Measurements from ENCODE around the gene ZSCAN5B. TPM values are rescaled to one million over a fixed set of nuclear protein-coding genes. Genes with fewer than 3 reads are reported as not detected.

The ZSCAN5B gene
- total and polyA plus RNA-seq, 2 of the 8 experiments (the other 6 are each of a cell fraction or from before 2014, with no cell fraction given), result not detected

Other genes with a start within 250 kb of the ZSCAN5B start
- not detected in 2 replicates for gene NLRP8, start 250.0 kb downstream of the ZSCAN5B start, total RNA-seq (2021; fragmentation: NEBNext Ultra II Directional; extraction: Animal tissue kit (Norgen Biotek cat#: 25700))
- not detected in 2 replicates for gene NLRP8, start 250.0 kb downstream of the ZSCAN5B start, polyA plus RNA-seq (2011; rRNA removed)
- not detected in 2 replicates for gene NLRP5, start 211.0 kb downstream of the ZSCAN5B start, total RNA-seq (2021; fragmentation: NEBNext Ultra II Directional; extraction: Animal tissue kit (Norgen Biotek cat#: 25700))
- gene NLRP5, start 211.0 kb downstream of the ZSCAN5B start, polyA plus RNA-seq (2011; rRNA removed), result not detected in 2 replicates
- 56.0 and 57.3 TPM in 2 replicates for gene ZNF787, start 76.5 kb downstream of the ZSCAN5B start, total RNA-seq (2021; fragmentation: NEBNext Ultra II Directional; extraction: Animal tissue kit (Norgen Biotek cat#: 25700))
- 19.7 and 37.8 TPM in 2 replicates for gene ZNF787, start 76.5 kb downstream of the ZSCAN5B start, polyA plus RNA-seq (2011; rRNA removed)
- gene ZNF444, start 56.5 kb downstream of the ZSCAN5B start, total RNA-seq (2021; fragmentation: NEBNext Ultra II Directional; extraction: Animal tissue kit (Norgen Biotek cat#: 25700)), result 46.9 and 49.5 TPM in 2 replicates
- gene ZNF444, start 56.5 kb downstream of the ZSCAN5B start, polyA plus RNA-seq (2011; rRNA removed), result 54.5 and 87.3 TPM in 2 replicates
- not detected in 2 replicates for gene GALP, start 21.8 kb downstream of the ZSCAN5B start, total RNA-seq (2021; fragmentation: NEBNext Ultra II Directional; extraction: Animal tissue kit (Norgen Biotek cat#: 25700))
- 0.14 and 0.19 TPM in 2 replicates for gene GALP, start 21.8 kb downstream of the ZSCAN5B start, polyA plus RNA-seq (2011; rRNA removed)
- gene ZSCAN5C, start 4.5 kb upstream of the ZSCAN5B start, total RNA-seq (2021; fragmentation: NEBNext Ultra II Directional; extraction: Animal tissue kit (Norgen Biotek cat#: 25700)), result not detected in 2 replicates
- gene ZSCAN5C, start 4.5 kb upstream of the ZSCAN5B start, polyA plus RNA-seq (2011; rRNA removed), result not detected in 2 replicates
- gene EDDM13, start 75.0 kb upstream of the ZSCAN5B start, total RNA-seq (2021; fragmentation: NEBNext Ultra II Directional; extraction: Animal tissue kit (Norgen Biotek cat#: 25700)), result not detected in 2 replicates
- gene EDDM13, start 75.0 kb upstream of the ZSCAN5B start, polyA plus RNA-seq (2011; rRNA removed), result not detected in 2 replicates
- 11.0 and 15.0 TPM in 2 replicates for gene ZSCAN5A, start 117.1 kb upstream of the ZSCAN5B start, total RNA-seq (2021; fragmentation: NEBNext Ultra II Directional; extraction: Animal tissue kit (Norgen Biotek cat#: 25700))
- 8.6 and 12.4 TPM in 2 replicates for gene ZSCAN5A, start 117.1 kb upstream of the ZSCAN5B start, polyA plus RNA-seq (2011; rRNA removed)
- 3.8 and 5.8 TPM in 2 replicates for gene ZNF582, start 195.8 kb upstream of the ZSCAN5B start, total RNA-seq (2021; fragmentation: NEBNext Ultra II Directional; extraction: Animal tissue kit (Norgen Biotek cat#: 25700))
- 2.4 and 3.8 TPM in 2 replicates for gene ZNF582, start 195.8 kb upstream of the ZSCAN5B start, polyA plus RNA-seq (2011; rRNA removed)
- 2.6 and 2.8 TPM in 2 replicates for gene ZNF583, start 206.5 kb upstream of the ZSCAN5B start, total RNA-seq (2021; fragmentation: NEBNext Ultra II Directional; extraction: Animal tissue kit (Norgen Biotek cat#: 25700))
- gene ZNF583, start 206.5 kb upstream of the ZSCAN5B start, polyA plus RNA-seq (2011; rRNA removed), result 0.24 and 0.48 TPM in 2 replicates

Data from H1 (cell line).